Stimulated activated CD4-positive, alpha-beta T cell treated with anti-CD3 and anti-CD28 coated beads, Interleukin-2, amount 100 ng/mL, for 48 hours (primary cell): ENCODE results near the gene KDF1.
"Not testable (repeated sequence)": the region's sequence is repeated elsewhere in the genome, so short reads cannot be mapped to it uniquely, and the experiment has no call there.

Experiments used
- DNase-seq, 2 donors: peaks; one replicate each; pipeline ENCODE4 v3.0.0-alpha.2; 2020

Gene KDF1

GRCh38 chr1:26994020-26994786 lies 33.9 kb upstream of the KDF1 start:
- DNase-seq, result no peak

GRCh38 chr1:26993237-26994019 lies 33.2 kb upstream of the KDF1 start, which contains the start of gene TRNP1:
TRNP1 (plus strand) TSS chr1:26993692; CDS start chr1:26993787, 95 bp downstream.
- peak; percentile 57 to 62 for DNase-seq

GRCh38 chr1:26991310-26992116 lies 31.2 kb upstream of the KDF1 start:
- no peak for DNase-seq

- not testable (repeated sequence) for DNase-seq
Measured at GRCh38 chr1:26989403-26990109, 29.3 kb upstream of the KDF1 start.

GRCh38 chr1:26986658-26987057 lies 26.4 kb upstream of the KDF1 start:
- DNase-seq, result no peak

DNA sequence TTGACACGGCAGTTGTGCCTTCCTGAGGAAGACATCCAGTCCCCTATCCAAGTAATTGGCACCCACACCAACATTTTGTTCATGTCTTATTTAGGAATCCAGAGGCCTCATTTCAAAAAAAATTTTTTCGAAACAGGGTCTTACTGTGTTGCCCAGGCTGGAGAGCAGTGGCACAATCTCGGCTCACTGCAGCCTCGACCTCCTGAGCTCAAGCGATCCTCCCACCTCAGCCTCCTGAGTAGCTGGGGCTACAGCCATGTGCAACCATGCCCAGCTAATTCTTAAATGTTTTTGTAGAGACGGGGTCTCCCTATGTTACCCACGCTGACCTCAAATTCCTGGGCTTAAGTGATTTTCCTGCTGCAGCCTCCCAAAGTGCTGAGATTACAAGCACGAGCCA lies 24.0 kb upstream of the KDF1 start:
- DNase-seq, result no peak

- no peak for DNase-seq
Measured at GRCh38 chr1:26983863-26984262, 23.6 kb upstream of the KDF1 start.

DNA sequence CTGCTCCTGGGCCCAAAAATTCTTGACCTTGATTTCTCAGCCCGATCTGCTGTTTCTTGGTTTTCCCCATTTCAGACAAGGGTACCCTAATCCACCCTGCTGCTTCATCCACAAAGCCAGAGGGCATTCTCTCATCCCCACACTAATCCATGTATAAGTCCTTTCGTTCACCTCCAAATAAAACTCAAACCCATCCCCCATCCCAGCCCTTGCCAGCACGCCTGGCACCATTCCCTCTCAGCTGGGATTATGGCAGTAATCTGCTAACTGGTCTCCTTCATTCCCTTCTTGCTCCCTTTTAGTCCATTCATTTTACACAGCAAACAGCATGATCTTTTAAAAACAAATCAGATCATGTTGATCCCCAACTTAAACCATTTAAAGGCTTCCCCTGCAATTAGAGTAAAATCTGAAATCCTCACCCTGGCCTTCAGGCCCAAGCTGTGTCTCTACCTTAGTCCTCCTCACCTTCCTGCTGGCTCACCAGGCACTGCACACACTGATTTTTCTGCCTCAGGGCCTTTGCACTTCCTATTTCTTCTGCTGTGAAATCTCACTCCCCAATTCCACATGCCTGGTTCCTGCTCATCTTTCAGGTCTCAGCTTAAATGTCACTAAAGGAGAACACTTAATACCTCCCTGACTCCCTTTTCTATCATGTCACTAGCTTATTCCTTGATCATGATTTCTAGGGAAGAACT lies 21.0 kb upstream of the KDF1 start:
- no peak for DNase-seq

DNA sequence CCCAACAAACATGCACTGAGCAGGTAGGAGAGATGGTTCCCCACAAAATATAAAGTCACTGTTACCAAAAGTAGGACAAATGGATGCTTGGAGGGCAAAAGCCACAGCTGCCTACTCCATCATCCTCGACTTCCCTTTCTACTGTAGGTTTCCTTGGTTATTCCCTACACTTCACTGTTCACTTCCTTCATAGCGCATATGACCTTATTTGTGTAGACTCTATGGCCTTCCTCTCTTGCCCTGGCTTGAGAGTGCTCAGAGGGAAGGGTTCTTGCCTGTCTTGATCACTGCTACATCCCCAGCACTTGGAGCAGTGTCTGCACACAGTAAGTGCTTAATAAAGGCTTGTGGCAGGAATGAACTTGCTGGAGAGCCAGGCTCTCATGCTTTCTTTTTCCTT lies 18.6 kb upstream of the KDF1 start:
- DNase-seq, result no peak

GRCh38 chr1:26976621-26977510 lies 16.6 kb upstream of the KDF1 start:
- no peak for DNase-seq

DNA sequence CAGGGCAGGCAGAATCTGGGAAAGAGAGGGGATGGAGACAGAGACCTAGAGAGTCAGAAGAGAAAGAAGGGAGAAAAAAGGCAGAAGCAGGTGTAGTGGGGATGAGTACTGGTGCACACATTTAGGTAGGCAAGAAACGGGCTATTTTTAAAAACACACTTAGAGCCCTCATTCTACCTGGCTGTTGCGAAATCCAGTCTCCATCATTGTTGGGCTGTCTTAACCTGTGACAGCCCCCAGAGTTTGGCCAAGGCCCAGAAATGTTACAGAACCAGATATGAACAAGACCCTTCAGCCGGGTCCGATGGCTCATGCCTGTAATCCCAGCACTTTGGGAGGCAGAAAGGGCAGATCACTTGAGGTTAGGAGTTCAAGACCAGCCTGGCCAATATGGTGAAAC lies 12.6 kb upstream of the KDF1 start:
- DNase-seq, result no peak

DNA sequence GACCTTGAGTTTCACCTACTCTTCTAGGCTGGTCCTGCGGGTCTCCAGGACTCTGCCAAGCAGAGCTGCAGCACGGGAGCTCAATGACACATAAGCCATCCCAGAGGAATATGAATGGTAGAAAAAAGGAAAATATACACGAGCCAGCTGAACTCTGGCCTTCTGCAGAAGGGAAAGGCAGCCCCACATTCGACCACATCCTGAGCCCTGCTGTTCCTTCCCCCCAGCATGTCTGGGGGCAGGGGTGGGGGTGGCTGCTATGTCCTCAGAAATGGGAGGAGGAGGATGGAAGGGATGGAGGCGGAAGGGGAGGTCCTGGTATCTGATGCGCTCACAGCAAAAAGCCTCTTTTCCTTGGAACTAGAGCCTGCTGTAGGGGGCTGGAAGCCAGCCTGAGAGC lies 12.1 kb upstream of the KDF1 start:
- DNase-seq, result no peak

- DNase-seq, result no peak
Measured at GRCh38 chr1:26971590-26971989, 11.3 kb upstream of the KDF1 start.

DNA sequence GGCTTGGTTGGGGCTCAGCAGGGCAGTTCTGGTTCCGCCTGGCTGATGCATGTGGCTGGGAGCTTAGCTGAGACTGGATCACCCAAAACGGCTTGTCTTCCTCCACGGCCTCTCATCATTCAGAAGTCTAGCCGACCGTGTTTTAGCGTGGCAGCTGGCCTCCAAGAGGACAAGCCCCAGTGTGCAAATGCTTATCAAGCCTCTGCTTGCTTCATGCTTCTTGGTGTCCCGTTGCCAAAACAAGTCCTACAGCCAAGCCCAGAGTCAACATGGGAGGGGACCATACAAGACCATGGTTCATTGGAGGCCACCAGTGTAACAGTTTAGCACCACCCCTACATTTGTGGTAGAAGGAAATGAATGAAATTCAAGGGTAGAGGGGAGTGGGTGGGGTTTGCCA lies 10.5 kb upstream of the KDF1 start:
- DNase-seq, result no peak

- DNase-seq, result no peak
Measured at GRCh38 chr1:26965628-26966027, 5.4 kb upstream of the KDF1 start.

GRCh38 chr1:26965213-26965612 lies 4.9 kb upstream of the KDF1 start:
- DNase-seq, result no peak

DNA sequence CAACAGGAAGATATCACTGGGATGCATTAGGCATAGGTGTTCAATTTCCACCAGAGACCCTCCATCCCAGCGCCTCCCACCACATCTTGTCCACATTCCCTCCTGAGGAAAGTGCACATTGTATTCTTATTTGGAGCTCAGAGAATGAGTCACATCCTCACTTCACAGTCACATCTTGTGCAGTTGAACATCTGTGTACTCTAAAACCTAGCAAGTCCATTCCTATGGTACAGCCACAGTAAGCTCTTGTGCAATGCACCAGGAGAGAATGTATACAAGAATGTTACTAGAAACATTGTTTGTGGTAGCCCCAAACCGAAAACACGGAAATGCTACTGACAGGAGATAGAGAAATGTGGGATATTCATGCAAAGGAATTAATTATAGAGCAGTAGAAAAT lies 1.6 kb upstream of the KDF1 start:
- no peak for DNase-seq

- DNase-seq, result no peak
Measured at GRCh38 chr1:26960625-26960966, 328 bp upstream of the KDF1 start.

DNA sequence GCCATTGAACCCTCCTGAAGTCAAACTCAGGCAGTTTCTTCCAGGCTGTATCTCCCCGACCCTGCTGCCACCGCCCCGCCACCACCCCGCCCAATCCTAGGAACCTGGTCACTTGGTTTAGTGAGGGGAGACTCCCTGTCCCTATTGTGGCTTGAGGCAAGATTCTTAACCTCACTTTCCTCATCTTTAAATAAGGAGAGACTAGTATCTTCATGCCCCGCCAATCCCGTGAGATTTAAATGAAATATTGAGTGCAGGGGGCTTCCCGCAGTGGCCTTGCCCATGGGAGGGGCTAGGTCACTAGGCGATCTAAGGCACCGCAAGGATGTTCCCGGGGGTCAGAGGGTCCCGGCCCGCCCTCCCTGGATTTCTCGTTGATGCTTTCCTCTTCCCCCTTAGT lies 998 bp downstream of the KDF1 start:
- no peak for DNase-seq

DNA sequence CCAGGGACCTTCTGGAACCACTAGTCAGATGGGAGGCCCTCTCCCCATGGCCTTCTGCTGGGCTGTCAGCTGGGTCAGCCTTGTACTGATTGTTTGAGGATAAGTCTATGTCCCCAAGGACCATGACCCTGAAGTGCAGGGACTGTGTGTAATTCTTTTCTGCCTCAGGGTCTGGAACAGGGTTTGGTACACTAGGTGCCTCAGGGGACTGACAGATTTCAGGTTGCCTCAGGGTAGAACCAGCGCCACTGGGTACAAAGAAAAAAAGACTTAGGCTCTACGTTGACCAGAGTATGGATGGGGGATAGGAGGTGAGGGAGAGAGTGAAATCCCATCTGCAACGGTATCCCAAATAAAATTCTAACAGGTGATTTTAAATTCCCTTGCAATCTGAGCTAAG lies 3.0 kb downstream of the KDF1 start:
- DNase-seq, result no peak

DNA sequence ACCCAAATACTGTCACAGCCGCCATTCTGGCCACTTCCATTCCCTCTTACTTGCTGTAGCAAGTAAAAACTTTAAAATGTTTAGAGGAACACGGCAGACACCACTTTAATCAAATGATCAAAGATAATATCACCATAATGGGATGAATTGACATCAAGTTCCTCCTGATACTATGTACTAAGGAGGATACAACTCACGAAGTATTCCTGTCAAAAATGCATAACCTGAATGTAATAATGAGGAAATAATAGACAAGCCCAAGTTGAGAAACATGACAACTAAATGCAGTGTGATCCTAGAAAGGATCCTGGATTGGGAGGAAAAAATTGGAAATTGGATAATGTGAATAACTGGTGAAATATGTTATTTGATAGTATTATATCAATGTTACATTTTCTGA lies 3.9 kb downstream of the KDF1 start:
- no peak for DNase-seq
